ENCODE measurements around the gene NRXN3.

DNA sequence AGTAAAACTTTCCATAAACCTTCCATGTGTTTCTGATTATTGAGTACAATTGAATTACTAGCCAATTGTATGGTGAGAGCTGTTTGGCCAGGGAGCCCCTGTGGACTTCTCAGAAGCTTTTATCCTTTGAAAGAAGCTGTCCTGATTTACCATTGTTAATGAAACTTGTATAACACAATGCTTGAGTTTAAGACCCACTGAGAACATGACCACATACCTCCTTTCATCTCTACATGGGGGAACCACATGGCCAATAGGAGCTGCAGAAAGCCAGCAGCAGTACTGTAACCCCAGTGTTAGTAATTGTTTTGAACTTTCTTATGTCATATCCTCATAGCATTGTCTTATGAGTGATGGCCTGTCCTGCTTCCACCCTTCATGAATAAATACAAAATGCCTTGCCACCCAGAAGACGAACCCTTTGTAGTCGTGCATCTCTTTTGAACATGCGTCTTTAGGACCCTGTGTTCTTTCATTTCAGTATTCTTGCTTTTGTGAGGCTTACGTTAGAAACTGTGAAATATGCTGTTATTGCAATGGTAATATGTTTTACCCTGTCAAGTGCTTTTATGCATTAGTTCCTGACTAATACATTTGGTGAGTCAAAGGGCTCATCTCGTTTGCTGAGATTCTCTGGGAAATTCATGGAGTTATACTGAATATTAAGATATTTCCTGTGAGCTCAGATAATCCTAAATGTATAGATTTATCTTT lies 815.7 kb downstream of the NRXN3 start:
- TF ChIP-seq, protein P1, sequence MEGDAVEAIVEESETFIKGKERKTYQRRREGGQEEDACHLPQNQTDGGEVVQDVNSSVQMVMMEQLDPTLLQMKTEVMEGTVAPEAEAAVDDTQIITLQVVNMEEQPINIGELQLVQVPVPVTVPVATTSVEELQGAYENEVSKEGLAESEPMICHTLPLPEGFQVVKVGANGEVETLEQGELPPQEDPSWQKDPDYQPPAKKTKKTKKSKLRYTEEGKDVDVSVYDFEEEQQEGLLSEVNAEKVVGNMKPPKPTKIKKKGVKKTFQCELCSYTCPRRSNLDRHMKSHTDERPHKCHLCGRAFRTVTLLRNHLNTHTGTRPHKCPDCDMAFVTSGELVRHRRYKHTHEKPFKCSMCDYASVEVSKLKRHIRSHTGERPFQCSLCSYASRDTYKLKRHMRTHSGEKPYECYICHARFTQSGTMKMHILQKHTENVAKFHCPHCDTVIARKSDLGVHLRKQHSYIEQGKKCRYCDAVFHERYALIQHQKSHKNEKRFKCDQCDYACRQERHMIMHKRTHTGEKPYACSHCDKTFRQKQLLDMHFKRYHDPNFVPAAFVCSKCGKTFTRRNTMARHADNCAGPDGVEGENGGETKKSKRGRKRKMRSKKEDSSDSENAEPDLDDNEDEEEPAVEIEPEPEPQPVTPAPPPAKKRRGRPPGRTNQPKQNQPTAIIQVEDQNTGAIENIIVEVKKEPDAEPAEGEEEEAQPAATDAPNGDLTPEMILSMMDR (IDR thresholded peaks at IDR 0.05), result no peak
- no peak for TF ChIP-seq POLR2A (IDR thresholded peaks at IDR 0.05)

All from body of pancreas (tissue), 4 donors.